ENCODE results near the gene EPHB2.

The EPHB2 gene

GRCh38 chr1:22932803-22933470 lies 222.3 kb downstream of the EPHB2 start:
- H3K36me3 ChIP-seq (replicated peaks in 1 of 2; ENCODE audit: control insufficient read depth in 2 of 2, insufficient read depth in 2 of 2, low read length in 2 of 2): no peaks in the 10 kb centered on the region
- H3K9ac ChIP-seq (ENCODE audit: low read depth, low read length, poor library complexity): no peak overlapping the region
- no peaks in the 10 kb centered on the region for H3K79me1 ChIP-seq (ENCODE audit: low read depth, low read length)
- H3K4ac ChIP-seq (ENCODE audit: low read length): no peak overlapping the region
- H3K4me3 ChIP-seq (ENCODE audit: low read length in 2 of 2): no peak overlapping the region
- peak overlapping the region; percentile 85 for H3K18ac ChIP-seq (ENCODE audit: low read length)
- no peak overlapping the region for H4K91ac ChIP-seq (ENCODE audit: low read depth, low read length, poor library complexity)
- no peak for DNase-seq (ENCODE audit: low spot score)
- no peak overlapping the region for H4K8ac ChIP-seq (ENCODE audit: low read depth, low read length)
- H3K27ac ChIP-seq (replicated peaks; ENCODE audit: low read length): no peak overlapping the region
- H2BK12ac ChIP-seq (ENCODE audit: low read length): no peak overlapping the region
- H3K27me3 ChIP-seq (ENCODE audit: control insufficient read depth in 3 of 3, insufficient read depth in 3 of 3, low read depth in 1 of 3, low read length in 3 of 3): peaks cover 0 to 8% (median 0%) of the 10 kb centered on the region in 3 experiments
- no peak overlapping the region for H3K4me2 ChIP-seq (ENCODE audit: insufficient read depth, low read length, poor library complexity, severe bottlenecking)
- peaks cover 3 to 6% of the 10 kb centered on the region in 2 donors for H3K9me3 ChIP-seq (replicated peaks in 1 of 2; ENCODE audit: control insufficient read depth in 2 of 2, insufficient read depth in 1 of 2, low read depth in 1 of 2, low read length in 2 of 2)
- H2BK15ac ChIP-seq (ENCODE audit: low read length): no peak overlapping the region
- WGBS, 2 donors (ENCODE audit: extremely low coverage in 2 of 2, insufficient read length in 2 of 2, insufficient replicate concordance in 1 of 2): no CpG with 5 or more reads among the region's 4 CpGs
- H2BK120ac ChIP-seq (ENCODE audit: low read depth, low read length): no peak overlapping the region
- H2AFZ ChIP-seq (ENCODE audit: low read length): no peak overlapping the region
- peaks cover 0 to 2% of the 10 kb centered on the region in 2 donors for H3K4me1 ChIP-seq (ENCODE audit: control insufficient read depth in 2 of 2, insufficient read depth in 1 of 2, low read depth in 1 of 2, low read length in 2 of 2)
- no peak overlapping the region for H3K14ac ChIP-seq (ENCODE audit: low read length)
- H2AK5ac ChIP-seq (ENCODE audit: low read depth, low read length): no peak overlapping the region
- no peak overlapping the region for H2BK5ac ChIP-seq (ENCODE audit: low read length)
- no peak overlapping the region for H3K23ac ChIP-seq (ENCODE audit: low read depth, low read length, poor library complexity)

- DNase-seq (ENCODE audit: low spot score): no peak
- Histone ChIP-seq H3K4me1 (ENCODE audit: control insufficient read depth in 2 of 2, insufficient read depth in 1 of 2, low read depth in 1 of 2, low read length in 2 of 2) (no peaks in the 10 kb centered on the region), H4K91ac (ENCODE audit: low read depth, low read length, poor library complexity) (no peak overlapping the region), H3K4me3 (ENCODE audit: low read length in 2 of 2) (no peak overlapping the region), H3K4me2 (ENCODE audit: insufficient read depth, low read length, poor library complexity, severe bottlenecking) (no peak overlapping the region), H3K9me3 (replicated peaks in 1 of 2; ENCODE audit: control insufficient read depth in 2 of 2, insufficient read depth in 1 of 2, low read depth in 1 of 2, low read length in 2 of 2) (peaks cover 5 to 6% of the 10 kb centered on the region in 2 donors), H2BK15ac (ENCODE audit: low read length) (no peak overlapping the region), H3K27me3 (ENCODE audit: control insufficient read depth in 3 of 3, insufficient read depth in 3 of 3, low read depth in 1 of 3, low read length in 3 of 3) (no peaks in the 10 kb centered on the region), H4K8ac (ENCODE audit: low read depth, low read length) (no peak overlapping the region), H2BK5ac (ENCODE audit: low read length) (no peak overlapping the region), H3K4ac (ENCODE audit: low read length) (no peak overlapping the region), H3K27ac (replicated peaks; ENCODE audit: low read length) (no peak overlapping the region), H2AK5ac (ENCODE audit: low read depth, low read length) (no peak overlapping the region), H3K79me1 (ENCODE audit: low read depth, low read length) (no peaks in the 10 kb centered on the region), H2AFZ (ENCODE audit: low read length) (no peak overlapping the region), H3K23ac (ENCODE audit: low read depth, low read length, poor library complexity) (no peak overlapping the region), H3K36me3 (replicated peaks in 1 of 2; ENCODE audit: control insufficient read depth in 2 of 2, insufficient read depth in 2 of 2, low read length in 2 of 2) (no peaks in the 10 kb centered on the region), H2BK12ac (ENCODE audit: low read length) (no peak overlapping the region), H2BK120ac (ENCODE audit: low read depth, low read length) (no peak overlapping the region), H3K9ac (ENCODE audit: low read depth, low read length, poor library complexity) (no peak overlapping the region), H3K14ac (ENCODE audit: low read length) (no peak overlapping the region), H3K18ac (ENCODE audit: low read length) (no peak overlapping the region)
- no CpG with 5 or more reads among the region's 3 CpGs for WGBS, 2 donors (ENCODE audit: extremely low coverage in 2 of 2, insufficient read length in 2 of 2, insufficient replicate concordance in 1 of 2)
Observed at GRCh38 chr1:22935433-22935832, 224.8 kb downstream of the EPHB2 start.

GRCh38 chr1:22936681-22937080 lies 226.0 kb downstream of the EPHB2 start:
- Histone ChIP-seq H3K4ac (ENCODE audit: low read length) (no peak overlapping the region), H3K36me3 (replicated peaks in 1 of 2; ENCODE audit: control insufficient read depth in 2 of 2, insufficient read depth in 2 of 2, low read length in 2 of 2) (no peaks in the 10 kb centered on the region), H3K9me3 (replicated peaks in 1 of 2; ENCODE audit: control insufficient read depth in 2 of 2, insufficient read depth in 1 of 2, low read depth in 1 of 2, low read length in 2 of 2) (peaks cover 5 to 9% of the 10 kb centered on the region in 2 donors), H2AK5ac (ENCODE audit: low read depth, low read length) (no peak overlapping the region), H4K91ac (ENCODE audit: low read depth, low read length, poor library complexity) (no peak overlapping the region), H3K23ac (ENCODE audit: low read depth, low read length, poor library complexity) (no peak overlapping the region), H2BK15ac (ENCODE audit: low read length) (no peak overlapping the region), H2BK5ac (ENCODE audit: low read length) (no peak overlapping the region), H3K4me2 (ENCODE audit: insufficient read depth, low read length, poor library complexity, severe bottlenecking) (no peak overlapping the region), H3K27ac (replicated peaks; ENCODE audit: low read length) (no peak overlapping the region), H4K8ac (ENCODE audit: low read depth, low read length) (no peak overlapping the region), H3K4me3 (ENCODE audit: low read length in 2 of 2) (no peak overlapping the region), H3K27me3 (ENCODE audit: control insufficient read depth in 3 of 3, insufficient read depth in 3 of 3, low read depth in 1 of 3, low read length in 3 of 3) (no peaks in the 10 kb centered on the region), H3K4me1 (ENCODE audit: control insufficient read depth in 2 of 2, insufficient read depth in 1 of 2, low read depth in 1 of 2, low read length in 2 of 2) (no peaks in the 10 kb centered on the region), H3K9ac (ENCODE audit: low read depth, low read length, poor library complexity) (no peak overlapping the region), H2AFZ (ENCODE audit: low read length) (no peak overlapping the region), H3K79me1 (ENCODE audit: low read depth, low read length) (no peaks in the 10 kb centered on the region), H3K18ac (ENCODE audit: low read length) (no peak overlapping the region), H3K14ac (ENCODE audit: low read length) (no peak overlapping the region), H2BK12ac (ENCODE audit: low read length) (no peak overlapping the region), H2BK120ac (ENCODE audit: low read depth, low read length) (no peak overlapping the region)
- DNase-seq (ENCODE audit: low spot score): no peak
- no CpG with 5 or more reads among the region's 2 CpGs for WGBS, 2 donors (ENCODE audit: extremely low coverage in 2 of 2, insufficient read length in 2 of 2, insufficient replicate concordance in 1 of 2)

GRCh38 chr1:22941257-22941656 lies 230.6 kb downstream of the EPHB2 start:
- no peak overlapping the region for H2BK120ac ChIP-seq (ENCODE audit: low read depth, low read length)
- no peak overlapping the region for H2BK15ac ChIP-seq (ENCODE audit: low read length)
- no peak overlapping the region for H3K14ac ChIP-seq (ENCODE audit: low read length)
- H4K8ac ChIP-seq (ENCODE audit: low read depth, low read length): no peak overlapping the region
- no peak overlapping the region for H2BK5ac ChIP-seq (ENCODE audit: low read length)
- no peak overlapping the region for H4K91ac ChIP-seq (ENCODE audit: low read depth, low read length, poor library complexity)
- H3K36me3 ChIP-seq (replicated peaks in 1 of 2; ENCODE audit: control insufficient read depth in 2 of 2, insufficient read depth in 2 of 2, low read length in 2 of 2): no peaks in the 10 kb centered on the region
- H3K4ac ChIP-seq (ENCODE audit: low read length): no peak overlapping the region
- H3K79me1 ChIP-seq (ENCODE audit: low read depth, low read length): no peaks in the 10 kb centered on the region
- no CpG with 5 or more reads among the region's 2 CpGs for WGBS, 2 donors (ENCODE audit: extremely low coverage in 2 of 2, insufficient read length in 2 of 2, insufficient replicate concordance in 1 of 2)
- H3K4me3 ChIP-seq (ENCODE audit: low read length in 2 of 2): no peak overlapping the region
- peaks cover 2 to 3% of the 10 kb centered on the region in 2 donors for H3K9me3 ChIP-seq (replicated peaks in 1 of 2; ENCODE audit: control insufficient read depth in 2 of 2, insufficient read depth in 1 of 2, low read depth in 1 of 2, low read length in 2 of 2)
- H3K23ac ChIP-seq (ENCODE audit: low read depth, low read length, poor library complexity): no peak overlapping the region
- no peak overlapping the region for H3K4me2 ChIP-seq (ENCODE audit: insufficient read depth, low read length, poor library complexity, severe bottlenecking)
- no peak overlapping the region for H2AK5ac ChIP-seq (ENCODE audit: low read depth, low read length)
- DNase-seq (ENCODE audit: low spot score): no peak
- H3K27ac ChIP-seq (replicated peaks; ENCODE audit: low read length): no peak overlapping the region
- no peak overlapping the region for H3K18ac ChIP-seq (ENCODE audit: low read length)
- no peaks in the 10 kb centered on the region for H3K4me1 ChIP-seq (ENCODE audit: control insufficient read depth in 2 of 2, insufficient read depth in 1 of 2, low read depth in 1 of 2, low read length in 2 of 2)
- H3K9ac ChIP-seq (ENCODE audit: low read depth, low read length, poor library complexity): no peak overlapping the region
- no peak overlapping the region for H2AFZ ChIP-seq (ENCODE audit: low read length)
- no peak overlapping the region for H2BK12ac ChIP-seq (ENCODE audit: low read length)
- peaks cover 0 to 6% (median 0%) of the 10 kb centered on the region in 3 experiments for H3K27me3 ChIP-seq (ENCODE audit: control insufficient read depth in 3 of 3, insufficient read depth in 3 of 3, low read depth in 1 of 3, low read length in 3 of 3)

All from neuronal stem cell (in vitro differentiated cells).